HCT116 (cell line): ENCODE results near the gene LIMS2. TPM values are rescaled to one million over a fixed set of nuclear protein-coding genes. Genes with fewer than 3 reads are reported as not detected.

Experiments
- ATAC-seq: fragments of 200-7000 bp; cut with Tn5 transposase; 2 replicates; pipeline ENCODE4 v1.9.1; 2020; ENCODE audit warnings: mild to moderate bottlenecking, moderate library complexity
- BruUV-seq: library from RNA; stranded (reverse); fragments of 400-500 nt; replicated peaks from 2 replicates; lab custom pipeline; 2021; lab: Mats Ljungman, UMichigan
- CTCF ChIA-PET: fragments of 300-600 bp; sonication (Branson Sonifier 250); formaldehyde crosslinking; loops from one replicate; lab custom pipeline; 2021; ENCODE audit warnings: antibody characterized with exemption; lab: Charles Lee
- POLR2A ChIA-PET: fragments of 300-600, 350-600 bp; sonication (Branson Sonifier 250); formaldehyde crosslinking; loops from one replicate; lab custom pipeline; 2021; ENCODE audit warnings: antibody characterized with exemption; lab: Charles Lee
- RAD21 ChIA-PET, 2 experiments: fragments of 300-600 bp; sonication (Branson Sonifier 250); formaldehyde crosslinking; loops; one replicate each; lab custom pipeline; 2023; ENCODE audit warnings: low total read pairs in 2 of 2; ENCODE audit not compliant: uncharacterized antibody in 2 of 2, unreplicated experiment in 2 of 2, low non-redundant PET in 1 of 2; lab: Charles Lee
- DNase-seq: peaks from one replicate; pipeline ENCODE4 v3.0.0-alpha.2; 2010; ENCODE audit warnings: low read depth, low spot score
- H2AFZ ChIP-seq: fragments of 200-600 bp; shearing (Covaris generic), sonication (generic); 2 replicates; pipeline ENCODE4 v1.6.1; 2017; ENCODE audit warnings: low read depth, mixed run types, mixed read lengths, antibody characterized with exemption, low read length; ENCODE audit not compliant: poor library complexity, severe bottlenecking
- H3K27ac ChIP-seq: 2 replicates; pipeline ENCODE4 v1.5.1; 2012; ENCODE audit warnings: low read depth, low read length
- H3K27me3 ChIP-seq: fragments of 200-600 bp; sonication (generic); 2 replicates; pipeline ENCODE4 v1.6.1; 2016; ENCODE audit warnings: mixed run types, low read length, mixed read lengths; ENCODE audit not compliant: insufficient read depth
- H3K36me3 ChIP-seq, 2 experiments: fragments of 200-500 bp in 1 of 2; fragments of 200-600 bp in 1 of 2; sonication (Bioruptor generic) in 1 of 2; sonication (generic) in 1 of 2; 2 replicates each; pipeline versions ENCODE4 v1.5.1 to v1.6.1; 2014 to 2016; ENCODE audit warnings: low read length in 2 of 2, inconsistent platforms in 1 of 2, mixed read lengths in 1 of 2, mixed run types in 1 of 2; ENCODE audit not compliant: insufficient read depth in 2 of 2, control insufficient read depth in 1 of 2
- H3K4me1 ChIP-seq, 2 experiments: fragments of 200-600 bp in 1 of 2; sonication (generic) in 1 of 2; 2 replicates each; pipeline versions ENCODE4 v1.5.1 to v1.6.1; 2012 to 2017; ENCODE audit warnings: low read length in 2 of 2, inconsistent platforms in 1 of 2, mild to moderate bottlenecking in 1 of 2, mixed read lengths in 1 of 2, mixed run types in 1 of 2, moderate library complexity in 1 of 2; ENCODE audit not compliant: insufficient read depth in 2 of 2, control insufficient read depth in 1 of 2
- H3K4me2 ChIP-seq: fragments of 200-600 bp; sonication (generic); 2 replicates; pipeline ENCODE4 v1.6.1; 2017; ENCODE audit warnings: mixed run types, low read length, mixed read lengths
- H3K4me3 ChIP-seq, 2 experiments: fragments of 200-600 bp in 1 of 2; sonication (generic) in 1 of 2; replicated peaks in 1 of 2; 2 replicates each; pipeline ENCODE4 v1.5.1; 2011 to 2016; ENCODE audit warnings: low read length in 2 of 2, control low read depth in 1 of 2, low read depth in 1 of 2, mild to moderate bottlenecking in 1 of 2, mixed read lengths in 1 of 2, mixed run types in 1 of 2
- H3K79me2 ChIP-seq: fragments of 200-600 bp; sonication (generic); 2 replicates; pipeline ENCODE4 v1.6.1; 2017; ENCODE audit warnings: mild to moderate bottlenecking, mixed run types, low read length, moderate library complexity, mixed read lengths; ENCODE audit not compliant: insufficient read depth
- H3K9ac ChIP-seq: fragments of 200-600 bp; sonication (generic); 2 replicates; pipeline ENCODE4 v1.6.1; 2016; ENCODE audit warnings: low read length, mixed read lengths
- H3K9me2 ChIP-seq: fragments of 200-600 bp; sonication (generic), shearing (Covaris generic); 2 replicates; pipeline ENCODE4 v1.6.1; 2017; ENCODE audit warnings: mixed run types, mild to moderate bottlenecking, moderate library complexity; ENCODE audit not compliant: insufficient read depth
- H3K9me3 ChIP-seq, 2 experiments: fragments of 200-500 bp in 1 of 2; fragments of 200-600 bp in 1 of 2; sonication (Bioruptor generic) in 1 of 2; sonication (generic) in 1 of 2; 2 replicates each; pipeline ENCODE4 v1.6.1; 2014 to 2017; ENCODE audit warnings: low read length in 2 of 2, mixed read lengths in 2 of 2, inconsistent platforms in 1 of 2, low read depth in 1 of 2, mild to moderate bottlenecking in 1 of 2, mixed run types in 1 of 2, moderate library complexity in 1 of 2; ENCODE audit not compliant: control insufficient read depth in 1 of 2, insufficient read depth in 1 of 2
- H4K20me1 ChIP-seq: fragments of 200-600 bp; sonication (generic), shearing (Covaris generic); 2 replicates; pipeline ENCODE4 v1.6.1; 2017; ENCODE audit warnings: mixed run types, mild to moderate bottlenecking, moderate library complexity; ENCODE audit not compliant: insufficient read depth
- CBX3 ChIP-seq: IDR thresholded peaks from 2 replicates; pipeline ENCODE4 v1.6.1; 2012; ENCODE audit warnings: low read depth
- EGR1 ChIP-seq: IDR thresholded peaks from 2 replicates; pipeline ENCODE4 v1.6.1; 2012; ENCODE audit warnings: low read depth
- EZH2phosphoT487 ChIP-seq: fragments of 200-600 bp; IDR thresholded peaks from 2 replicates; pipeline ENCODE4 v1.6.1; 2018; ENCODE audit warnings: antibody characterized with exemption, borderline replicate concordance
- JUND ChIP-seq: IDR thresholded peaks from 2 replicates; pipeline ENCODE4 v1.6.1; 2012
- POLR2A ChIP-seq: IDR thresholded peaks from 2 replicates; pipeline ENCODE4 v1.7.0; 2011; ENCODE audit warnings: borderline replicate concordance; ENCODE audit not compliant: insufficient read depth, insufficient read length; ENCODE audit errors: extremely low read depth
- POLR2AphosphoS5 ChIP-seq: IDR thresholded peaks from 2 replicates; pipeline ENCODE4 v1.6.1; 2011; ENCODE audit warnings: mild to moderate bottlenecking, low read depth, low read length, moderate library complexity
- SIN3A ChIP-seq: IDR thresholded peaks from 2 replicates; pipeline ENCODE4 v1.6.1; 2012; ENCODE audit warnings: low read depth
- SRF ChIP-seq: IDR thresholded peaks from 2 replicates; pipeline ENCODE4 v1.6.1; 2012; ENCODE audit warnings: low read depth
- ZFX ChIP-seq: fragments of 450-650 bp; IDR thresholded peaks from 2 replicates; pipeline ENCODE4 v1.6.1; 2017
- ZNF274 ChIP-seq: fragments of 200-500 bp; sonication (Bioruptor generic); IDR thresholded peaks from 2 replicates; pipeline ENCODE4 v1.6.1; 2014; ENCODE audit warnings: mild to moderate bottlenecking, low read depth, low read length, inconsistent platforms
- intact Hi-C: fragments of 100-400 bp; cut with micrococcal nuclease; formaldehyde crosslinking; loops from 2 replicates; pipeline ENCODE4 v1.10.0; 2022
- total RNA-seq: library from RNA; stranded (reverse); gene quantifications from one replicate; pipeline ENCODE4 v1.2.1, GENCODE V29; 2021; ENCODE audit not compliant: unreplicated experiment
- TF ChIP-seq, protein P1 (sequence below): IDR thresholded peaks from 2 replicates; pipeline ENCODE4 v1.6.1; 2011; ENCODE audit warnings: mild to moderate bottlenecking, low read length, moderate library complexity; ENCODE audit not compliant: insufficient replicate concordance; ENCODE audit errors: extremely low read depth
- TF ChIP-seq, protein P2 (sequence below): IDR thresholded peaks from 2 replicates; pipeline ENCODE4 v1.6.1; 2012
- TF ChIP-seq, protein P3 (sequence below): IDR thresholded peaks from 2 replicates; pipeline ENCODE4 v1.6.1; 2012; ENCODE audit warnings: low read depth

LIMS2 gene
- total RNA-seq, 1 experiment from 2014 or later: 3.7 TPM

DNA sequence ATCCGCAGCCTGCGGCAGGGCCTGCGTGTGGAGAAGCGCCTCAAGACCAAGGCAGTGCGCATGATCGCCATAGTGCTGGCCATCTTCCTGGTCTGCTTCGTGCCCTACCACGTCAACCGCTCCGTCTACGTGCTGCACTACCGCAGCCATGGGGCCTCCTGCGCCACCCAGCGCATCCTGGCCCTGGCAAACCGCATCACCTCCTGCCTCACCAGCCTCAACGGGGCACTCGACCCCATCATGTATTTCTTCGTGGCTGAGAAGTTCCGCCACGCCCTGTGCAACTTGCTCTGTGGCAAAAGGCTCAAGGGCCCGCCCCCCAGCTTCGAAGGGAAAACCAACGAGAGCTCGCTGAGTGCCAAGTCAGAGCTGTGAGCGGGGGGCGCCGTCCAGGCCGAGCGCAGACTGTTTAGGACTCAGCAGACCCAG is 23.9 kb downstream of the LIMS2 start:
- H3K4me1 ChIP-seq: peaks cover 9 to 30% of the 10 kb centered on the region in 2 experiments
- H3K4me3 ChIP-seq: no peak overlapping the region
- no peak for ATAC-seq
- H3K36me3 ChIP-seq: no peaks in the 10 kb centered on the region
- intact Hi-C loops: no loop called here
- no peak for DNase-seq
- POLR2A ChIA-PET: no interaction called here
- BruUV-seq: no TSS peak
- H2AFZ ChIP-seq: no peak overlapping the region
- H4K20me1 ChIP-seq: no peaks in the 10 kb centered on the region
- TF ChIP-seq SIN3A: no peak
- TF ChIP-seq EZH2phosphoT487: no peak
- TF ChIP-seq SRF: no peak
- TF ChIP-seq POLR2A: no peak
- RAD21 ChIA-PET: no interaction called here
- no peak overlapping the region for H3K4me2 ChIP-seq
- no peaks in the 10 kb centered on the region for H3K9me3 ChIP-seq
- CTCF ChIA-PET: interaction anchor here (5.8 kb wide), 1 partner anchor 60 kb away, joined by 97 read pairs; no protein-coding TSS in a partner anchor
- H3K27ac ChIP-seq: no peak overlapping the region; the same call in 1 of the 2 replicates
- H3K9me2 ChIP-seq: no peaks in the 10 kb centered on the region
- no peaks in the 10 kb centered on the region for H3K27me3 ChIP-seq
- no peak overlapping the region for H3K9ac ChIP-seq
- no peaks in the 10 kb centered on the region for H3K79me2 ChIP-seq

DNA sequence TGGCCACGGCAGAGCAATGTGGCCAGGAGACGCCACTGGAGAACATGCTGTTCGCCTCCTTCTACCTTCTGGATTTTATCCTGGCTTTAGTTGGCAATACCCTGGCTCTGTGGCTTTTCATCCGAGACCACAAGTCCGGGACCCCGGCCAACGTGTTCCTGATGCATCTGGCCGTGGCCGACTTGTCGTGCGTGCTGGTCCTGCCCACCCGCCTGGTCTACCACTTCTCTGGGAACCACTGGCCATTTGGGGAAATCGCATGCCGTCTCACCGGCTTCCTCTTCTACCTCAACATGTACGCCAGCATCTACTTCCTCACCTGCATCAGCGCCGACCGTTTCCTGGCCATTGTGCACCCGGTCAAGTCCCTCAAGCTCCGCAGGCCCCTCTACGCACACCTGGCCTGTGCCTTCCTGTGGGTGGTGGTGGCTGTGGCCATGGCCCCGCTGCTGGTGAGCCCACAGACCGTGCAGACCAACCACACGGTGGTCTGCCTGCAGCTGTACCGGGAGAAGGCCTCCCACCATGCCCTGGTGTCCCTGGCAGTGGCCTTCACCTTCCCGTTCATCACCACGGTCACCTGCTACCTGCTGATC is 24.4 kb downstream of the LIMS2 start:
- Histone ChIP-seq H3K9me3 (no peaks in the 10 kb centered on the region), H4K20me1 (no peaks in the 10 kb centered on the region), H3K4me2 (no peak overlapping the region), H3K79me2 (no peaks in the 10 kb centered on the region), H2AFZ (no peak overlapping the region), H3K36me3 (no peaks in the 10 kb centered on the region), H3K4me3 (no peak overlapping the region), H3K9me2 (no peaks in the 10 kb centered on the region), H3K4me1 (peaks cover 9 to 31% of the 10 kb centered on the region in 2 experiments), H3K27ac (no peak overlapping the region; the same call in 1 of the 2 replicates), H3K9ac (no peak overlapping the region), H3K27me3 (no peaks in the 10 kb centered on the region)
- no peak for ATAC-seq
- DNase-seq: no peak
- BruUV-seq: no TSS peak
- intact Hi-C loops: no loop called here
- ChIA-PET POLR2A (no interaction called here), CTCF (interaction anchor here (0.9 to 5.8 kb wide), 3 partner anchors 58 to 454 kb away, joined by 3 to 97 read pairs (median 17); no protein-coding TSS in a partner anchor), RAD21 (interaction anchor here (1.5 to 1.8 kb wide), 2 partner anchors 59 to 60 kb away, joined by 9 to 15 read pairs; no protein-coding TSS in a partner anchor)
- TF ChIP-seq POLR2AphosphoS5 (no peak), ZNF274 (no peak), SIN3A (no peak), EGR1 (no peak), CBX3 (no peak), JUND (no peak), EZH2phosphoT487 (no peak), ZFX (no peak)
- TF ChIP-seq, protein P1, sequence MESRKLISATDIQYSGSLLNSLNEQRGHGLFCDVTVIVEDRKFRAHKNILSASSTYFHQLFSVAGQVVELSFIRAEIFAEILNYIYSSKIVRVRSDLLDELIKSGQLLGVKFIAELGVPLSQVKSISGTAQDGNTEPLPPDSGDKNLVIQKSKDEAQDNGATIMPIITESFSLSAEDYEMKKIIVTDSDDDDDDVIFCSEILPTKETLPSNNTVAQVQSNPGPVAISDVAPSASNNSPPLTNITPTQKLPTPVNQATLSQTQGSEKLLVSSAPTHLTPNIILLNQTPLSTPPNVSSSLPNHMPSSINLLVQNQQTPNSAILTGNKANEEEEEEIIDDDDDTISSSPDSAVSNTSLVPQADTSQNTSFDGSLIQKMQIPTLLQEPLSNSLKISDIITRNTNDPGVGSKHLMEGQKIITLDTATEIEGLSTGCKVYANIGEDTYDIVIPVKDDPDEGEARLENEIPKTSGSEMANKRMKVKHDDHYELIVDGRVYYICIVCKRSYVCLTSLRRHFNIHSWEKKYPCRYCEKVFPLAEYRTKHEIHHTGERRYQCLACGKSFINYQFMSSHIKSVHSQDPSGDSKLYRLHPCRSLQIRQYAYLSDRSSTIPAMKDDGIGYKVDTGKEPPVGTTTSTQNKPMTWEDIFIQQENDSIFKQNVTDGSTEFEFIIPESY: no peak
- TF ChIP-seq, protein P2, sequence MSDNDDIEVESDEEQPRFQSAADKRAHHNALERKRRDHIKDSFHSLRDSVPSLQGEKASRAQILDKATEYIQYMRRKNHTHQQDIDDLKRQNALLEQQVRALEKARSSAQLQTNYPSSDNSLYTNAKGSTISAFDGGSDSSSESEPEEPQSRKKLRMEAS: no peak
- TF ChIP-seq, protein P3, sequence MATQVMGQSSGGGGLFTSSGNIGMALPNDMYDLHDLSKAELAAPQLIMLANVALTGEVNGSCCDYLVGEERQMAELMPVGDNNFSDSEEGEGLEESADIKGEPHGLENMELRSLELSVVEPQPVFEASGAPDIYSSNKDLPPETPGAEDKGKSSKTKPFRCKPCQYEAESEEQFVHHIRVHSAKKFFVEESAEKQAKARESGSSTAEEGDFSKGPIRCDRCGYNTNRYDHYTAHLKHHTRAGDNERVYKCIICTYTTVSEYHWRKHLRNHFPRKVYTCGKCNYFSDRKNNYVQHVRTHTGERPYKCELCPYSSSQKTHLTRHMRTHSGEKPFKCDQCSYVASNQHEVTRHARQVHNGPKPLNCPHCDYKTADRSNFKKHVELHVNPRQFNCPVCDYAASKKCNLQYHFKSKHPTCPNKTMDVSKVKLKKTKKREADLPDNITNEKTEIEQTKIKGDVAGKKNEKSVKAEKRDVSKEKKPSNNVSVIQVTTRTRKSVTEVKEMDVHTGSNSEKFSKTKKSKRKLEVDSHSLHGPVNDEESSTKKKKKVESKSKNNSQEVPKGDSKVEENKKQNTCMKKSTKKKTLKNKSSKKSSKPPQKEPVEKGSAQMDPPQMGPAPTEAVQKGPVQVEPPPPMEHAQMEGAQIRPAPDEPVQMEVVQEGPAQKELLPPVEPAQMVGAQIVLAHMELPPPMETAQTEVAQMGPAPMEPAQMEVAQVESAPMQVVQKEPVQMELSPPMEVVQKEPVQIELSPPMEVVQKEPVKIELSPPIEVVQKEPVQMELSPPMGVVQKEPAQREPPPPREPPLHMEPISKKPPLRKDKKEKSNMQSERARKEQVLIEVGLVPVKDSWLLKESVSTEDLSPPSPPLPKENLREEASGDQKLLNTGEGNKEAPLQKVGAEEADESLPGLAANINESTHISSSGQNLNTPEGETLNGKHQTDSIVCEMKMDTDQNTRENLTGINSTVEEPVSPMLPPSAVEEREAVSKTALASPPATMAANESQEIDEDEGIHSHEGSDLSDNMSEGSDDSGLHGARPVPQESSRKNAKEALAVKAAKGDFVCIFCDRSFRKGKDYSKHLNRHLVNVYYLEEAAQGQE: no peak
